ENCODE results near the gene CUEDC1. TPM values are rescaled to one million over a fixed set of nuclear protein-coding genes. Genes with fewer than 3 reads are reported as not detected.
A peak's percentile ranks its signal among the peaks of the same experiment; 100 is the strongest.

The CUEDC1 gene
- total and polyA plus RNA-seq, 2 of the 13 experiments (the other 11 are each of a cell fraction or from before 2014, with no cell fraction given), result 7.4 to 12.9 TPM

- no peak for TF ChIP-seq KIAA2018 (CRISPR knock-in tag; IDR thresholded peaks at IDR 0.05; ENCODE audit: borderline replicate concordance)
- TF ChIP-seq XRCC5 (optimal IDR thresholded peaks at IDR 0.05; ENCODE audit: low read length), result no peak
- no peak for TF ChIP-seq MED13 (CRISPR knock-in tag; IDR thresholded peaks at IDR 0.05)
- peak; percentile 68; the same call in 1 of the 2 replicates for TF ChIP-seq SNAPC2 (CRISPR knock-in tag; IDR thresholded peaks at IDR 0.05)
- no peak for TF ChIP-seq CENPX (CRISPR knock-in tag; IDR thresholded peaks at IDR 0.05)
- TF ChIP-seq ZMAT3 (CRISPR knock-in tag; conservative IDR thresholded peaks at IDR 0.05), result peak; percentile 89
- TF ChIP-seq ZHX1 (CRISPR knock-in tag; IDR thresholded peaks at IDR 0.05; ENCODE audit: low read depth), result no peak
- TF ChIP-seq ZFP41 (CRISPR knock-in tag; IDR thresholded peaks at IDR 0.05; ENCODE audit: borderline replicate concordance), result no peak
- TF ChIP-seq NFIC (IDR thresholded peaks at IDR 0.05; ENCODE audit: low read length), result no peak
- TF ChIP-seq TEAD3 (CRISPR knock-in tag; optimal IDR thresholded peaks at IDR 0.05; ENCODE audit: borderline replicate concordance), result no peak
- no peak for TF ChIP-seq NFKB2 (CRISPR knock-in tag; IDR thresholded peaks at IDR 0.05; ENCODE audit: borderline replicate concordance)
- TF ChIP-seq ZMYM2 (CRISPR knock-in tag; IDR thresholded peaks at IDR 0.05), result no peak
- TF ChIP-seq CBX1 (IDR thresholded peaks at IDR 0.05; ENCODE audit: low read depth), result no peak
- 0 out of 2 replicates have a peak, but pooled peaks have one; percentile 44 for TF ChIP-seq POGK (CRISPR knock-in tag; conservative IDR thresholded peaks at IDR 0.05)
These were observed 33.4 kb upstream of the CUEDC1 start (continued) for GRCh38 chr17:57988301-57989250.

Data from HepG2 (cell line).